Myocyte (in vitro differentiated cells): ENCODE measurements around the gene C14orf180. TPM values are rescaled to one million over a fixed set of nuclear protein-coding genes. Genes with fewer than 3 reads are reported as not detected.

ENCODE experiments used
- total RNA-seq: library from RNA; depleted of rRNA; stranded (reverse); fragments of >200 nt; gene quantifications from 2 replicates; pipeline ENCODE4 v1.2.3, GENCODE V29; 2014

The C14orf180 gene
- total RNA-seq, 1 donor from 2014 or later = 0.67 TPM

Other genes with a start within 250 kb of the C14orf180 start
- not detected in 2 replicates for gene TMEM179, start 25.0 kb downstream of the C14orf180 start, total RNA-seq
- 87.3 and 113 TPM in 2 replicates for gene INF2, start 109.9 kb downstream of the C14orf180 start, total RNA-seq
- 11.2 and 20.2 TPM in 2 replicates for gene ADSS1, start 144.5 kb downstream of the C14orf180 start, total RNA-seq
- gene SIVA1, start 173.4 kb downstream of the C14orf180 start, total RNA-seq = 173 and 212 TPM in 2 replicates
- gene AKT1, start 216.0 kb downstream of the C14orf180 start, total RNA-seq = 128 and 136 TPM in 2 replicates
- 7.6 TPM in 2 replicates for gene ZBTB42, start 221.3 kb downstream of the C14orf180 start, total RNA-seq